ENCODE data around the gene TMED6.

DNA sequence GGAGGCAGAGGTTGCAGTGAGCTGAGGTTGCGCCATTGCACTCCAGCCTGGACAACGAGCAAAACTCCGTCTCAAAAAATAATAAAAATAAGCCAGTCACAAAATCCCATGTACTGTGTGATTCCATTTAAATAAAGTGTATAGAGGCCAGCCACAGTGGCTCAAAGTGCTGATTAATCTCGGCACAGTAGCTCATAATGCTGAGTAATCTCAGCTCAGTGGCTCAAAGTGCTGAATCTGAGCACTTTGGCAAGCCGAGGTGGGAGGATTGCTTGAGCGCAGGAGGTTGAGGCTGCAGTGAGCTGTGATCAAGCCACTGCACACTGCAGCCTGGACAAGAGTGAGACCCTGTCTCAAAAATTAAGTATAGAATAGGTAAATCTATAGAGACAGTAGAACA is 4.9 kb downstream of the TMED6 start:
- TF ChIP-seq YY1 (IDR thresholded peaks at IDR 0.05; ENCODE audit: insufficient read depth, insufficient read length) (no peak), ZNF274 (IDR thresholded peaks at IDR 0.05; ENCODE audit: low read depth, low read length) (no peak)
